GM13976 (cell line): Measurements from ENCODE around the gene VTN.

Experiments used
- DNase-seq: peaks from one replicate; pipeline ENCODE4 v3.0.0; 2012; ENCODE audit warnings: low spot score
- in situ Hi-C: fragments of 300-500 bp; cut with MboI; formaldehyde crosslinking; loops from one replicate; pipeline ENCODE4 v1.12.0; 2022; ENCODE audit warnings: low sequenced_read_pairs, mixed read lengths, inconsistent platforms; ENCODE audit not compliant: unreplicated experiment
- TF ChIP-seq, protein P1 (sequence below): IDR thresholded peaks from 2 replicates; pipeline ENCODE4 v1.5.1; 2012; ENCODE audit warnings: borderline replicate concordance, mild to moderate bottlenecking; ENCODE audit not compliant: insufficient read depth; ENCODE audit errors: extremely low read depth, missing control alignments, control extremely low read depth

Gene VTN

GRCh38 chr17:28345419-28346198 lies 24.5 kb downstream of the VTN start:
- TF ChIP-seq, protein P1, sequence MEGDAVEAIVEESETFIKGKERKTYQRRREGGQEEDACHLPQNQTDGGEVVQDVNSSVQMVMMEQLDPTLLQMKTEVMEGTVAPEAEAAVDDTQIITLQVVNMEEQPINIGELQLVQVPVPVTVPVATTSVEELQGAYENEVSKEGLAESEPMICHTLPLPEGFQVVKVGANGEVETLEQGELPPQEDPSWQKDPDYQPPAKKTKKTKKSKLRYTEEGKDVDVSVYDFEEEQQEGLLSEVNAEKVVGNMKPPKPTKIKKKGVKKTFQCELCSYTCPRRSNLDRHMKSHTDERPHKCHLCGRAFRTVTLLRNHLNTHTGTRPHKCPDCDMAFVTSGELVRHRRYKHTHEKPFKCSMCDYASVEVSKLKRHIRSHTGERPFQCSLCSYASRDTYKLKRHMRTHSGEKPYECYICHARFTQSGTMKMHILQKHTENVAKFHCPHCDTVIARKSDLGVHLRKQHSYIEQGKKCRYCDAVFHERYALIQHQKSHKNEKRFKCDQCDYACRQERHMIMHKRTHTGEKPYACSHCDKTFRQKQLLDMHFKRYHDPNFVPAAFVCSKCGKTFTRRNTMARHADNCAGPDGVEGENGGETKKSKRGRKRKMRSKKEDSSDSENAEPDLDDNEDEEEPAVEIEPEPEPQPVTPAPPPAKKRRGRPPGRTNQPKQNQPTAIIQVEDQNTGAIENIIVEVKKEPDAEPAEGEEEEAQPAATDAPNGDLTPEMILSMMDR, result no peak
- no peak for DNase-seq
- in situ Hi-C loops, result no loop called here

- in situ Hi-C loops, result no loop called here
- DNase-seq, result no peak
- TF ChIP-seq, protein P1, result no peak
Observed at GRCh38 chr17:28344435-28344901, 25.6 kb downstream of the VTN start.

DNA sequence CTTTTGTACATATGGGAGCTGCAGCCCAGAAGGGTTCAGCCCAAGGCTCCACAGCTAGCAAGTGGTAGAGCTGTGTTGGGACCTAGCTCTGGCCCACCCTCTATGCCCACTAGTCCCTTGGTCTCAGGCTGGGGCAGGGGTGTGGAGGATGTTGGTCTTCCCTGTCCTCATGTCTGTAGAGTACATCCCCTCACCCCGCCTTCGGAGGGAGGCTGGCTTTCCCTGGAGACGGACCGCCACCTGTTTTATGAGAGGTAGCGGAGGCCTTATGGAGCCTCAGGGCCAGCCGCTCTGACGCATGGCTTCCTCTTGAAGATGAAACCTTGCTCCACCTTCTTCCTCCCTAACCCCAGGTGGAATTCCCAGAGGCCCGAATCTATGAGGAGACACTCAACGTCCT lies 26.1 kb downstream of the VTN start:
- in situ Hi-C loops, result no loop called here
- TF ChIP-seq, protein P1, result no peak
- no peak for DNase-seq

- no peak for DNase-seq
- TF ChIP-seq, protein P1, result no peak
- in situ Hi-C loops, result no loop called here
Observed at GRCh38 chr17:28343491-28343932, 26.6 kb downstream of the VTN start.

DNA sequence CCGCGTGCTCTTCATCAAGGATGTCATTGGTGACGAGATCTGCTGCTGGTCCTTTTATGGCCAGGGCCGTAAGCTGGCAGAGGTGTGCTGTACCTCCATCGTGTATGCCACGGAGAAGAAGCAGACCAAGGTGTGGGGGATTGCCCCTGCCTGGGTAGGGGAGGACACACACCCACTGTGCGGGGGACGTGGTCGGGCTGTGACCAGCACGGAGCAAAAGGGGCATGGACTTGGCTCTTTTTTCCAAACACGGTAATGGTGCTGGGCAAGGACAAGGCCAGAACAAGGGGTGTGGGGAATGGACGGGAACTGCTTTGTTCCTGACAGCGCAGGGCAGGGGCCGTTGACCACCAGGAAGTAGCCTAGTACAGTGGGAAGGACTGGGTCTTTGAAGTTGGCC lies 27.8 kb downstream of the VTN start:
- no peak for DNase-seq
- TF ChIP-seq, protein P1, result no peak
- in situ Hi-C loops, result no loop called here

DNA sequence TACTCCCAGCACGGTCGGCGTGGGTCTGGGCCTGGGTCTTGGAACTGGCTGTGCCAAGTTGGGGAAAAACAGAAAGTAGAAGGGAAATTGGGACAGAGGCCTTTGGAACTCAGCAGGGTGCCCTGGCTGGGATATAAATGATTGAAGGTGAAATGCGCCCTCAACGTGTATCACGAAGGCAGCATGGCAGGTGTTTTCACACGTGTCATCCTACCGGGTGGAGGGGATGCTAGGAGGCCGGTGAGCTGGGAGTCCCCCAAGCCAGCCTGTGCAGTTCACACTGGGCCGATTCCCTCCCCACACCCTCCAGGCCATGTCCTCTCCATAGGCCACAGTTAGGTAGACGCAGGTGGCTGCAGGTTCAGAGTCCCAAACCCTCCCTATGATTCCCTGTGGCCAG lies 28.6 kb downstream of the VTN start:
- no peak for DNase-seq
- in situ Hi-C loops, result no loop called here
- TF ChIP-seq, protein P1, result no peak
